GM12878 (cell line): Measurements from ENCODE around the gene KRTAP10-10.

Experiments
- BACH1 ChIP-seq: fragments of 450-650 bp; IDR thresholded peaks from 2 replicates; pipeline ENCODE4 v1.6.1; 2017; ENCODE audit warnings: mild to moderate bottlenecking, borderline replicate concordance
- CBX5 ChIP-seq: sonication (generic); IDR thresholded peaks from 2 replicates; pipeline ENCODE4 v1.6.1; 2016; ENCODE audit warnings: low read depth, moderate library complexity, mild to moderate bottlenecking, inconsistent platforms
- CTCF ChIP-seq, 3 experiments: IDR thresholded peaks in 2 of 3; conservative IDR thresholded peaks in 1 of 3; 2 replicates each; pipeline ENCODE4 v1.5.1; 2011; ENCODE audit warnings: low read depth in 3 of 3, low read length in 3 of 3, mild to moderate bottlenecking in 3 of 3, control low read depth in 2 of 3, moderate library complexity in 2 of 3, inconsistent platforms in 1 of 3, mixed read lengths in 1 of 3; ENCODE audit not compliant: control insufficient read depth in 2 of 3, insufficient read depth in 1 of 3; ENCODE audit errors: extremely low read depth in 1 of 3
- EP300 ChIP-seq, 2 experiments: fragments of 150-350 bp in 1 of 2; IDR thresholded peaks; 2 replicates each; pipeline ENCODE4 v1.6.1; 2011 to 2012; ENCODE audit warnings: low read depth in 2 of 2, low read length in 2 of 2, borderline replicate concordance in 1 of 2, improper control_type of control experiment in 1 of 2, inconsistent platforms in 1 of 2; ENCODE audit not compliant: control insufficient read depth in 1 of 2
- ESRRA ChIP-seq: IDR thresholded peaks from 2 replicates; pipeline ENCODE4 v1.6.1; 2012; ENCODE audit warnings: mild to moderate bottlenecking, low read length, improper control_type of control experiment
- JUND ChIP-seq: IDR thresholded peaks from 2 replicates; pipeline ENCODE4 v1.6.1; 2012; ENCODE audit warnings: low read depth, mild to moderate bottlenecking, low read length, improper control_type of control experiment, moderate library complexity
- RAD21 ChIP-seq: IDR thresholded peaks from 2 replicates; pipeline ENCODE4 v1.6.1; 2011; ENCODE audit warnings: mild to moderate bottlenecking, low read depth, low read length, moderate library complexity; ENCODE audit not compliant: insufficient read depth
- TCF12 ChIP-seq: IDR thresholded peaks from 2 replicates; pipeline ENCODE4 v1.6.1; 2011; ENCODE audit warnings: low read depth, mild to moderate bottlenecking, low read length
- ZNF622 ChIP-seq: fragments of 450-650 bp; IDR thresholded peaks from 2 replicates; pipeline ENCODE4 v1.6.1; 2017; ENCODE audit warnings: mild to moderate bottlenecking, inconsistent platforms
- TF ChIP-seq, protein P1 (sequence below): IDR thresholded peaks from 2 replicates; pipeline ENCODE4 v1.6.1; 2012; ENCODE audit warnings: mild to moderate bottlenecking, low read depth, low read length

DNA sequence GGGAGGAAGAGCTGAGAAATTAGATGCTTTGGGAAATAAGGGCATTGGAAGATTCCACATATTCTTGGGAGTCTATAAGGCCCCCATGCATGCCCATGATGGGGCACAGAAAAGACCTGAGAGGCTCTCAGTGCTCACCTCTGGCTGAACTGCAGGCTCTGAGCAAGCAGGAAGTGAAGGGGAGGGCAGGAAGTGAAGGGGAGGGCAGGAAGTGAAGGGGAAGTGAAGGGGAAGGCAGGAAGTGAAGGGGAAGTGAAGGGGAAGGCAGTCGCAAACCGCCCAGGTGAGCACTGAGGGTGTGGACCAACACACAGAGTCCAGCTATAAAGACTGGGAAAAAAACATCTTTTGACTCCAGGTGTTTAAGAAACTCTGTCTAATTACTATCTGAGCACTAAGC lies 6.7 kb upstream of the KRTAP10-10 start:
- no peak for TF ChIP-seq ZNF622
- no peak for TF ChIP-seq ESRRA
- no peak for TF ChIP-seq RAD21
- no peak for TF ChIP-seq CBX5
- TF ChIP-seq CTCF (IDR thresholded peaks at IDR 0.05 in 2 of 3, conservative IDR thresholded peaks at IDR 0.05 in 1 of 3; ENCODE audit: control insufficient read depth in 2 of 3, extremely low read depth in 1 of 3, insufficient read depth in 1 of 3, low read depth in 3 of 3, low read length in 3 of 3) = no peak
- no peak for TF ChIP-seq EP300 (IDR thresholded peaks at IDR 0.05; ENCODE audit: borderline replicate concordance in 1 of 2, control insufficient read depth in 1 of 2, low read depth in 2 of 2, low read length in 2 of 2)
- TF ChIP-seq, protein P1, sequence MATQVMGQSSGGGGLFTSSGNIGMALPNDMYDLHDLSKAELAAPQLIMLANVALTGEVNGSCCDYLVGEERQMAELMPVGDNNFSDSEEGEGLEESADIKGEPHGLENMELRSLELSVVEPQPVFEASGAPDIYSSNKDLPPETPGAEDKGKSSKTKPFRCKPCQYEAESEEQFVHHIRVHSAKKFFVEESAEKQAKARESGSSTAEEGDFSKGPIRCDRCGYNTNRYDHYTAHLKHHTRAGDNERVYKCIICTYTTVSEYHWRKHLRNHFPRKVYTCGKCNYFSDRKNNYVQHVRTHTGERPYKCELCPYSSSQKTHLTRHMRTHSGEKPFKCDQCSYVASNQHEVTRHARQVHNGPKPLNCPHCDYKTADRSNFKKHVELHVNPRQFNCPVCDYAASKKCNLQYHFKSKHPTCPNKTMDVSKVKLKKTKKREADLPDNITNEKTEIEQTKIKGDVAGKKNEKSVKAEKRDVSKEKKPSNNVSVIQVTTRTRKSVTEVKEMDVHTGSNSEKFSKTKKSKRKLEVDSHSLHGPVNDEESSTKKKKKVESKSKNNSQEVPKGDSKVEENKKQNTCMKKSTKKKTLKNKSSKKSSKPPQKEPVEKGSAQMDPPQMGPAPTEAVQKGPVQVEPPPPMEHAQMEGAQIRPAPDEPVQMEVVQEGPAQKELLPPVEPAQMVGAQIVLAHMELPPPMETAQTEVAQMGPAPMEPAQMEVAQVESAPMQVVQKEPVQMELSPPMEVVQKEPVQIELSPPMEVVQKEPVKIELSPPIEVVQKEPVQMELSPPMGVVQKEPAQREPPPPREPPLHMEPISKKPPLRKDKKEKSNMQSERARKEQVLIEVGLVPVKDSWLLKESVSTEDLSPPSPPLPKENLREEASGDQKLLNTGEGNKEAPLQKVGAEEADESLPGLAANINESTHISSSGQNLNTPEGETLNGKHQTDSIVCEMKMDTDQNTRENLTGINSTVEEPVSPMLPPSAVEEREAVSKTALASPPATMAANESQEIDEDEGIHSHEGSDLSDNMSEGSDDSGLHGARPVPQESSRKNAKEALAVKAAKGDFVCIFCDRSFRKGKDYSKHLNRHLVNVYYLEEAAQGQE = no peak
- no peak for TF ChIP-seq BACH1
- no peak for TF ChIP-seq TCF12
- no peak for TF ChIP-seq JUND
